Lower leg skin (tissue), 3 donors: ENCODE results near the gene FNDC3B.

ENCODE experiments used
- CTCF ChIP-seq, 3 donors: fragments of 450-650 bp; IDR thresholded peaks; one replicate each; pipeline ENCODE4 v1.5.1; 2016; ENCODE audit warnings: antibody characterized with exemption in 3 of 3, mild to moderate bottlenecking in 3 of 3, moderate library complexity in 2 of 3
- POLR2A ChIP-seq, 2 donors: fragments of 450-650 bp; IDR thresholded peaks; one replicate each; pipeline ENCODE4 v1.6.1; 2016 to 2017; ENCODE audit warnings: antibody characterized with exemption in 2 of 2, mild to moderate bottlenecking in 1 of 2, moderate library complexity in 1 of 2

GRCh38 chr3:172305552-172305951 lies 266.2 kb downstream of the FNDC3B start:
- TF ChIP-seq CTCF (IDR thresholded peaks at IDR 0.05), result no peak
- no peak for TF ChIP-seq POLR2A (IDR thresholded peaks at IDR 0.05)
